IPS DF 19.7 (cell line): ENCODE results near the gene RASIP1.
"Not testable (repeated sequence)": the region's sequence is repeated elsewhere in the genome, so short reads cannot be mapped to it uniquely, and the experiment has no call there.

Source experiments
- DNase-seq: peaks from one replicate; pipeline ENCODE4 v3.0.0-alpha.2; 2013; ENCODE audit warnings: low read depth, low spot score

Gene RASIP1

DNA sequence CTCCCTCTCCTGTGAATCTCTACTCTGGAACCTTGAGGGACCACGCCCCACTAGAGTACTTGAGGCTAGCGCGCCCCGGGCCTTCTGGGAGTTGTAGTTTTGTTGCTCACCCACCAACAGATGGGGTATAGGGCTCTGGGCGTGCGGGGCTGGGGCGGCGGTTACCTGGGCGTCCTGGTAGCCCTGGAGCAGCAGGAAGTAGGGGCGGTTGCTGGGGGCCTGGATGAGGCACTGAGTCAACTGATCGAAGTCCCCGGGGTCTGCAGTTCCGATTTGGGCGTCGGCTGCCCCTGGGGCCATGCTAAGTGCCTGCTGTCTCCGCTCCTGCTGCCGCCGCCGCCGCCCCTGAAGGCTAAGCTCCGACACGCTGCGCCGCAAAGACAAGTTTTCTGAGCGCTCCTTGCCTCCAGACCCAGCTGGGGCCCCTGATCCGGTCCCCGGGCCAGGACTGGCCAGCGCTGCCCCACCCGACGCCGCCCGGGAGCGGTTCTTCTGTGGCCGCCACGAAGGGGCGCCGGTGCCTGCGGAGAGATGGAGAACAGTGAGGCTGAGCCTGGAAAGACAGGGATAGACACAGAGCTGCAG, 5.3 kb downstream of the RASIP1 start:
- no peak for DNase-seq

DNA sequence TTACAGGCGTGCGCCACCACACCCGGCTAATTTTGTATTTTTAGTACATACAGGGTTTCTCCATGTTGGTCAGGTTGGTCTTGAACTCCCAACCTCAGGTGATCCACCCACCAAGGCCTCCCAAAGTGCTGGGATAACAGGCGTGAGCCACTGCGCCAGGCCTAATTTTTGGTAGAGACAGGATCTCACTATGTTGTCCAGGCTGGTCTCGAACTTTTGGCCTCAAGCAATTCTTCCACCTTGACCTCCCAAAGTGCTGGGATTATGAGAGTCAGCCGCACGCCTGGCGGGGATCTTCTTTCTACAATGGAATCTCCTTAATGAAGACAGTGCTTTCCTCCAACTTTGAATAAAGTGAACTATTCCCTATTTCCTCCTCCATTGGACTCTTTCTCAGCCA, 5.8 kb downstream of the RASIP1 start:
- DNase-seq = no peak

DNA sequence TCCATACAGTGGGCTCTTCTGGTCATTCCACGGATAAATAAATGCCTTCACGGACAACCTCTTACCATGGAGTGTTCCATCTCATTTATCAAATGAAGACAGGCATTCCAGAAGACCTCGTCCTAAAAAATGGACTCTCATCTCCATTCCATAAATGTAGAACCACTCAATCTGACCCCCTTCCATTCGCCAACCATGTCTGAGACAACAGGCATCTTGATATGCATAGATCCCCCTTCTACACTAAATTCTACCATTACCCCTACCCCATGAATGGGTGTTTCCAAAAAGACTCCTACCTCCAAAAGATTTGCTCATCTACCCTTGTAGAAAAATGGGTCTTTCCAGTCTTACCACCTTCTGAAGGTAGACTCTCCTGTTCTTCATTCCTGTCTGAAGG, 9.0 kb downstream of the RASIP1 start:
- no peak for DNase-seq

DNA sequence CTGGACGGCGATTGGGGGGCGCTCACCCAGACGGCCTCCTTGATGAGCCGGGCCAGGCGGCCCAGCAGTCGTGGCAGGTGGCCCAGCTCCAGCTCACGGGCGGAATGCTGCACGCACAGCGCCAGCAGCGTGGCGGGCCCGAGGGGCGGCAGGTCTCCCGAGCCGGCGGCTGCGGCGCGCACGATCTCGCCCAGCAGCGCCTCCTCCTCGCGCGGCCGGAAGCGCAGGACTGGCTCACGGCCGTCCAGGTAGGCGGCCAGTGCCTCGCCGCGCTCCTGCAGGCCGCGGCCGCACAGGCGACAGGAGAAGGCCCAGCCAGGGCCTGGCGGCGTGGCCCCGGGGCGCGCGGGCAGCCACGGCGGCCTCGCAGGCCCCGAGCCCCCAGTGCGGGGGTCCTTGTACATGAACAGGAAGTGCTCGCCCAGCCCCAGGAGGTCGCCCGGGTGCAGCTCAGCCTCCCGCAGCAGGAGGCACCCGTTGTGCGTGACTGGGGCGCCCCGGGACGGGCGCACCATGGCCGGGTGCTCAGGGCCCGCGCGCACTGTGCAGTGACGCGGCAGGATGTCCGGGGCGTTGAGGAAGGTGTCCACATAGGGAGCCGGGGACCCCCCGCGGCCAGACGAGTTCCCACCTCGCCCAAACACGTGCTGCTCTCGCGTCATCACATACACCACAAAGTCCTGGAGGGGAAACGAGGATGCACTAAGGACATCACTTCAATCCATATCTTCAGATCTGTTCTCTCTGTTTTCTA, 11.3 kb downstream of the RASIP1 start:
- no peak for DNase-seq

DNA sequence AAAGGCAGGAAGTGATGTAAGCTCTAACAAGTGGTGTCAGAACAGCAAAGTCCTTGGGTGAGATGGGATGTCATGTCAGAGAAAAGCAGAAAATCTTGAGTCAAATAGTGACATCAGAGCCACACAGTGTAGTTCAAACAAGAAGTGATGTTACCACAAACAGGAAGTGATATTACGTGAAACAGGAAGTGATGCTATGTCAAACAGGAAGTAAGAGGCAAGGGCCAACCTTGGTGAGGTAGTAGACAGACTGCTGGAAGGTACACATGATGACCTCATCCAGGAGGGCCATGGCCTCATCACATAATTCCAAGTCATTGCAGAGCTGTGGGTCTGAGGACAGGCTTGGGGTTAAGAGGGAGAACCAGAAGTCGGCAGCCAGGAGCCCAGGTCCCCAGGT, 13.9 kb downstream of the RASIP1 start:
- no peak for DNase-seq

DNA sequence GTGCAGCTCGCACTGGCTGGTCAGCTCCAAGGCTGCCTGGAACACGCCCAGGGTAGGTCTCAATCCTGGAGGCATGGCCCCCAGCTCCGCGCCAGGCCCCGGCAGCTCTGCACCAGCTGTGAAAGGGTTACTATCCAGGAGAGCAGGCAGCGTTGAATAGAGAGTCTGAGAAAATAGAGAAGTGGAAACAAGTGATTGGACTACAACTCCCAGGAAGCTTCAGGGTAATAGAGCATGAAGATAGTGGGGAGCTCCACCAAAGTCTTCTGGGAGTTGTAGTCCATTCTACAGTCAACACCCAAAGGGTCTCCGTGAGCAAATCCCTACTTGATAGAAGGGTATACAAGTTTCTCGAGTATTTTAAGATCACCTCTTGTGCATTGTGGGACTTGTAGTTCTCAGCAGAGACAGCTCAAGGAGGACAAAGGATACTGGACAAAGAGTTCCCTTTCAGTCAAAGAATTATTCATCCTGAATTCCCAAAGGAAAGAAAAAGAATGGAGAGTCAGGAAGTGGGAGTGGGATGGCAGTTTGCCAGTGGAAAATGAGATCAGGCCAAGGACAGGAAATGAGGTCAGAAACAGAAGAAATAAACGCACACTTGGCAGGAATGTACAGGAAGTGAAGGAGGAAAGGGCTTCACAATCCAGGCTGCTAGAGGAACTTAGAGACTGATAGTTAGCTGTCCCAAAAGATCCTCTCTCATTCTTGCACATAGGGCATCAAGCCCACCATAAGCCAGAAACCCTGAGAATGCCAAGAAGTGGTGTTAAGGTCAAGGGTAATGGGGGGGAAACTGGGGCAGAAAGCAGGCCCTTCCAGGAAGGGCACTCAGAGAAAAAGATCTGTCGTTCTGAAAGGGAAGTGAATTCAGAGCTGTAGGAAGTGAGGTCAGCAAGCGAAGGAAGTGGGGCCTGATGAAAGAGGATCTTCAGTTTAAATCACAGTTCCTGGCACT, 15.3 kb downstream of the RASIP1 start:
- no peak for DNase-seq

DNA sequence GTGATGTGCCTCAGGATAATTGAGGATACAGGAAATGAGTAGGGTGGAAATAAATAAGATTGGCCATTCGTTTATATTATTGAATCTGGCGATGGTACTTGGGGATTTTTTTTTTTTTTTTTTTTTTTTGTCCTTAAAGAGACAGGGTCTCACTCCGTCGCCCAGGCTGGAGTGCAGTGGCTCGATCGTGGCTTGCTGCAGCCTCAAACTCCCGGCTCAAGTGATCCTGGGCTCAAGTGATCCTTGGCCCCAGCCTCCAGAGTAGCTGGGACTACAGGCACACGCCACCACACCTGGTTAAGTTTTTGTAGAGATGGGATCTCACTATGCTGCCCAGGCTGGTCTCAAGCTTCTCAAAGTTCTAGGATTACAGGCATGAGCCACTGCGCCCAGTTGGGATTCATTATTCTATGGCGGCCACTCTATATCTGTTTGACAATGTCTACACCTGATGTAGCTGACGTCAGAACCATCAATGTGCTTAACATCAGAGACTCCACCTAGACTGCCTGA, 18.2 kb downstream of the RASIP1 start:
- no peak for DNase-seq

DNA sequence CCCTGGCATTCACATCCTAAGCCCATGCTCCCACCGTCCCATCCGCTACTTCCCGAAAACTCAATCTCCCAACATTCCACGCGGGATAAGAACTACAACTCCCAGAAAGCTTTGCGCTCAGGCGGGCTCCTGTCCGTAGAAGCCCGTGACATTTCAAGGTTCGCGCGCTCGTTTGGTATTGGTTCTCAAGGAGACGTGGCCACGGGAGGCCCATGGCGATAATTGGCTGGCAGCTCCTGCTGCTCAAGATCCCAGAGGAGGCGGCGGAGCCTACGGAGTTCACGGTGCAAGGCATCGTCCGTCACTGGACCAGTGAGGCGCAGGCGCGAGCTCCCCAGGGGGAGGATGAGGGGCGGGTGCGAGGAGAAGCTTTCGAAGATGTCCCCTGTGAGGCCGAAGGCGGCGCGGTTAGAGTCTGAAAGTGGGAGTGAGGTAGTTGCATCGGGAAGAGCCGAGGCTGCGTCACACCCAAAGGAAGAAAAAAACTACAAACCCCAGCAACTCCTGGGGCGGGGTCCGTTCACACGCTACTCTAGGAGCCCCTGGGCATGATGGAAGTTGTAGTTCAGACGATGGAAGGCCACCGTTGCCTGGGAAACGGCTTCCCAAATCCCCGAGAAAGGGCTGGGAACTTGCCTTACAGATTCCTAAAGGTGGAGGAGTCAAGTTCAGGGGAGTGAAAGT, 19.7 kb downstream of the RASIP1 start:
- DNase-seq = peak; percentile 98

DNA sequence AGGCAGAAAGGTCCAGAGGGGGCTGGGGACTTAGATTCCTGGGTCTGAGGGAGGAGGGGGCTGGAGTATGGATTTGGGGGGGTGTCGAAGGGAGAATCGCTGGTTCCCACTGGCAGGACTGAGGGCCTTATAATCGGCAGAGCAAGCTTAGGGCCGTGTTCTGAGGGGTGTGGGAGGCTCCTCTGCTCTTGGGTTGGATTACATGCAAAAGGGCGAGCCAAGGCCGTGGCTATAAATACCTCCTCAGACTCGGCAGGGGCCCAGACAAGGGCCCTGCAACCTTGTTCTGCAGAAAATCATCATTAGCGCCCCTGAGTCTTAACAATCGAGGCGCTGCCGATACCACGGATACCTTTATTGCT, 20.2 kb downstream of the RASIP1 start:
- DNase-seq = no peak

DNA sequence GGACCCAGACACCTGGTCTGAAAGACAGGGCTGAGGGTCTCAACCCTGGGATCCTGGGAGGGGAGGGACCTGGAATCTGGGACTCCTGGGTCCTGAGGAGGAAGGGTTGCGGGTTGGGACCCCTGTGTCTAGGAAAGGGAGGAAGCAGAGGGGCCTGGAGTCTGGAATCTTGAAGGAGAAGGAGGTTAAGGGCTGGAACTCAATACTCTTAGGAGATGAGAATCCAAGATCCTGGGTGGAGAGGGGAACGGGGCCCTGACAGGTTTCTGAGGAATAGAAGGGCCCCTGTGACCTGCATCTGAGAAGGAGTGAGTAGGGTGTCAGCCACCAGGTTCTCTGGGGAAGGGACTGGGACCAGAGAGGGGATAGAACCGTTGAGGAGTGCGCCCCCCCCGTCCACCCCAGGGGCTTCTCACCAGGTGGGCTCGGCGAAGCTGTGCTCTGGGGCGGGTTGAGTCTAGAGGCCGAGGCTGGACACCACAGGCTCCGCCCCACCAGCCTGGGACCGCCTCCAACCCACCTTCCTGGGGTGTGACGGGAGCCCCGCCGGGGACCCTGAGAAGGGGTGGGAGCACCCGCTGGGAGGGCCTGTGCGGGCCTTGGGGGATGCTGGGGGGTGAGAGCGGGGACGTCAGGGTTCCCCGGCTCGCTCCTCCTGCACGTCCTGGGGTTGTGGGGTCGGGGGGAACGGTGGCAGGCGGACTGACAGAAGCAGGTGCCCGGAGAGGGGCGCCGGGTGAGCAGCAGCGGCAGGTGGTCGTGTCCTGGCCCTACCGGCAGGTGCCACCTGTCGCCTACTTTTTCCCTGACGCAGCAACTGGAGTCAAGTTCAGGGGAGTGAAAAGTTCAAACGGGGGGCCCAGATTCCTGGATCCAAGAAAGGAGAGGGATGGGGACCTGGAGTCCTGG, 20.9 kb downstream of the RASIP1 start, which contains the start of gene MAMSTR:
TSS of gene MAMSTR (minus strand) at position 463 of the 909 bp plus-strand sequence. CDS start 694 bp downstream, outside the sequence.
- no peak for DNase-seq

DNA sequence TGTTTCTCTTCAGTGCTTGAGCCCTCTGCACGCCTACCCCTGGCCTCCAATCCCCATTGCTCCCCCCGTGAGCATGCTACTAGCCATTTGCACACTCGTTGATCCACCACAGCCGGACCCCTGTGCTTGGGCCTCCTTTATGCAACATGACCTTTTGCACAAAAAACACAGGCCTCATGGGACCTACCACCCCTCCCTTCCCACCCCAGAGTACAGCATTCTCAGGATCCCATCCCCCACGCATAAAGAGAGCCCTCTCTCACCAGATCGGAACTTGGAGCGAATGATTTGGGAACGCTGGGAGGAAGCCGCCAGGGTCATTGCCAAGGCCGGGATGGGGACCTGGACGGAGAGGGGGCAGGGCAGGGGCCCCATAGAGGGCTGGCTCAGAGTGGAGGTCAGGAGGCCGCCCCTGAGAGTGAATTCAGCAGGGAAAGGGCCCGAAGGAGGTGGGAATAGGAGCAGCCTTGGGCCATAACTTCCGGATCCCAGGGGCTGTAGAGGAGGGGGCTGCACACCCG, 21.6 kb downstream of the RASIP1 start:
- DNase-seq = no peak

DNA sequence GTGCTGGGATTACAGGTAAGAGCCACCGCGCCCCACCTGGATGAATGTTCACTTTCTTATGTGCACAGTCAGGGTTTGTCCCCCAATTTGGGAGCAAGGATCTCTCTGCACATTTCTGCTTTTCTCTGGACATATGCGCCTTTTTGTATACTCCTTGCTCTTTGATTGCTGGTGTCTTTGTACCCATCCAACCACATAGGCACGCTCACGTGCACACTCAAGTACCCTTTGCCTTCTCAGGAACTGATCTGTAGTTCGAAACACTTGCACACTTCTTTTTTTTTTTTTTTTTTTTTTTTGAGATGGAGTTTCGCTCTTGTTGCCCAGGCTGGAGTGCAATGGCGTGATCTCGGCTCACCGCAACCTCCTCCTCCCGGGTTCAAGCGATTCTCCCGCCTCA, 22.3 kb downstream of the RASIP1 start:
- DNase-seq = not testable (repeated sequence)

DNA sequence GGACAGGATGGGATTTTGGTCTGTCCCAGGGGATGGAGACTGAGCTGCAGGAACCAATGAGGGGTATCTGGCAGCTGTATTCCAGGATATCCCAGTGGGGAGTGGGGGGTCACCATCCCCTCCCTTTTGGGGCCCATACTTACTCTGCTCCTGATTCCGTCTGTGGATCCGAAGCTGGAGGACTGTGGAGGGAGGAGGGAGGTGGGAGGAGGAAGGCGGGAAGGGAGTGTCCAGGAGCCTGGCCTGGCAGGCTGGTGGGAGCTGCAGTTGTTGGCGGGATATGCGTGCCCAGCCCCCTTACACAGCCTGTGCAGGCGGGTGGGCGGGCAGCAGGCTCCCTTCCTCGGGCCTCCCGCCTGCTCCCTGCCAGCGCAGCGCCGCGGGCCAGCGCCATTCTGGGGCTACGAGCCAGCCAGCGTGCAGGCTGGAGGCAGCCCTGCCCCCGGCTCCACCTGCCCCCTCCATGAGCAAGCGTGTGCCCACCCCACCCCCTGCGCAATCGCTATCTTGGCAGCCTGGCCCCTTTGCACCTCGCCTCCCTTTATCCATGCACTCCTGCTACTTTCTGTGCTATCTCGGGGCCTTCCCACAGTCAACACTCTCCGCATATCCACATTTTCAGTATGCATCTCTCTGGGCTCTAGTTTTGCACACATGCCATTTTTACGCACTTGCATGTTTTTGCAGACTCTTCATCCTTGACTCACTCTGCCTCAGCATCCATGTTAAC, 23.7 kb downstream of the RASIP1 start:
- no peak for DNase-seq

DNA sequence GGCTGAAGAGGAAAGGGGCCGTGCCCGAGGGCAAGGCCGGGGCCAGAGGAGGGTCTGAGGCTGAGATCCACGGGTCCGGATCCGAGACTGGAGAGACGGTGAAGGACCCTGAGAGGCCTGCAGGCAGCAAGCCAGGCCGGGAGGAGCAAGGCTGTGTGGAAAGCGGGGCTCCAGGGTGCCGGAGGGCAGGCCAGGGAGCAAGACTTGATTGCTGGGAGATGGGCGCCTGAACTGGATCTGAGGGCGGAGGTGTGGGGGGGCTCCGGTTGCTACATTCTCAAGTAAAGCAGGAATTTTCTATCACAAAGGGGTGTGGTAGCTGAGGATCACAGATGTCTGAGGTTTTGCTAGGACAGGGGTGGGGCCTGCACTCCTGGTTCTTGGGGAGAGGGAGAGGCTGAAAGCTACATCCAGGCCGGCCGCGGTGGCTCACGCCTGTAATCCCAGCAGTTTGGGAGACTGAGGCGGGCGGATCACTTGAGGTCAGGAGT, 24.7 kb downstream of the RASIP1 start:
- no peak for DNase-seq

DNA sequence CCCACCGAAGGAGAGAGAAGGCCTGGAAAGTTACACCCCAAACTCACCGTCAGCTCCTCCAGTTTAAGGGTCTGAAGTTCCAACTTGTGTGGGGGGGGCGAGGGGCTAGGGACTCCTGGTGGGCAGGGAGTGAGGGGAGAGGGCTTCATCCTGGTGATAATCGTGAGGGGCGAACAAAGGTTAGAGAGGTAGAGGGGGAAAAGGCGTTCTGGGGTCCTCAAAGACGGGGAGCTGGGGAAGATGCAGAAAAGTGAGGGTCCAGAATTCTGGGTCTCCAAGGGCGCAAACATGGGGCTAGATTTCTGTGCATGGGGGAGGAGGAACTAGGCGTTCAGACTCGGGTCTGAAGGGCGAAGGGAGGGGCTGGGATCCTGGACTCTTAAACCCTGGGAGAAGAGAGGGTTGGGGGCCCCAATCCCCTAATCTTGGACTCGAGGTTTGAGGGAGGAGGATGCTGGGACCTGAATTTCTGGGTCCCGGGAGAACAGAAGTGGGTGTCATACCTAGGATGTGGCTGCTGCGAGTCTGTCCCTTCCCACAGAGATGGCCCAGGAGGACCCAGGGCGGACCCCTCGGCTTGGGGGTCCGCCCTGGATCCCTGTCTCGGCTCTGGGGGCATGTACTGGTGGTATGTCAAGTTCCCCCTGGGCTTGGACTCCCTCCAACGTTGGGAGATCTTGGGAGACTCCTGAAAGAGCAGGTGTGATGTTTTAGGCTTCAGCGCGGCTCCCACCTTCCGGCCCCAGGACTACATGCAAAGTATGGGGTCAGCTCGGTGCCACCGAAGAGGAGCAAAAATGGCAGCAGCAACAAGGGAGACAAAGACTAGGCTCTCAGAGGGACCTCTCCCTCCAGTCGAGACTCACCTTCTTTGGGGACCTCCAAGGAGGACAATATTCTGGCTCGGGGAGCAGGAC, 25.4 kb downstream of the RASIP1 start:
- no peak for DNase-seq

DNA sequence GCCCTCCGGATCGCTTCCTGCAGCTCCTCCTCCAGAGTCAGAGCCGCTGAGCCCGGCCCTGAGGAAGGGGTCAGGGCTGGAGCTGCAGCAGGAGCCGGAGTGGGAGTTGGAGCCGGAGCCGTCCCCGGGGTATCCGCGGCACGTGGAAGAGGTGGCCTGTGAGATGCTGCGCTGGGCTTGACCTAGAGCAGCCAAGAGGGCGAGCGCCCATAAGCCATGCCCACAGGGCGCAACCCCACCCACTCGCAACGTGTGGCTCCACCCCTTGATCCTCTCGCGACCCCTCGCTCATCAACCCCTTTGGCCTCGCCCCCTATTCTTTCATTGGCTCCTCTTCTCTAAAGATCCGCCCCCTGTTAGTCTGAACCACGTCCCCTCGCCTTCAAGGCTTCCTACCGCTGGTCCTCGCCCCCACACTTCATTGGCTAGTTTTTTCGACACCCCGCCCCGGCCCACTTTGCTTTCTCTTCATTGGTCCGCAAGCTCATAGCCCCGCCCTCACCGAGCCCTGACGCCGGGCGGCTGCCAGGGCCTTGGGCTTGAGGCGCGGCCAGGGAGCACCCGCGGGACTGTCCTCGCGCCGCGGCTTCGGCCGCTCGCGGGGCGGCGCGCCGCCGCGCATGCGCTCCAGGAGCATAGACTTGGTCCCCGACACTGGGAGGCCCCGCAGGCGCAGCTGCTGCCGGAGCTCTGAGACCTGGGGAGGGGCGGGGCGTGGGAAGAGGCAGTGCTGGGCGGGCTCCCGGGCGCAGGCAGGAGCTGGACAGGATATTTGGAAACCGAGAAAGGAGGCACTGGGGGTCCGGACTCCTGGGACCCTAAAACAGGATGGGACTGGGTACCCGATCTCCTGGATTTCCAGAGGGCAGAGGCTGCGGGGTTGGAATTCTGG, 26.3 kb downstream of the RASIP1 start:
- peak; percentile 97 for DNase-seq
